Measurements from ENCODE around the gene MEG3.

Gene MEG3

DNA sequence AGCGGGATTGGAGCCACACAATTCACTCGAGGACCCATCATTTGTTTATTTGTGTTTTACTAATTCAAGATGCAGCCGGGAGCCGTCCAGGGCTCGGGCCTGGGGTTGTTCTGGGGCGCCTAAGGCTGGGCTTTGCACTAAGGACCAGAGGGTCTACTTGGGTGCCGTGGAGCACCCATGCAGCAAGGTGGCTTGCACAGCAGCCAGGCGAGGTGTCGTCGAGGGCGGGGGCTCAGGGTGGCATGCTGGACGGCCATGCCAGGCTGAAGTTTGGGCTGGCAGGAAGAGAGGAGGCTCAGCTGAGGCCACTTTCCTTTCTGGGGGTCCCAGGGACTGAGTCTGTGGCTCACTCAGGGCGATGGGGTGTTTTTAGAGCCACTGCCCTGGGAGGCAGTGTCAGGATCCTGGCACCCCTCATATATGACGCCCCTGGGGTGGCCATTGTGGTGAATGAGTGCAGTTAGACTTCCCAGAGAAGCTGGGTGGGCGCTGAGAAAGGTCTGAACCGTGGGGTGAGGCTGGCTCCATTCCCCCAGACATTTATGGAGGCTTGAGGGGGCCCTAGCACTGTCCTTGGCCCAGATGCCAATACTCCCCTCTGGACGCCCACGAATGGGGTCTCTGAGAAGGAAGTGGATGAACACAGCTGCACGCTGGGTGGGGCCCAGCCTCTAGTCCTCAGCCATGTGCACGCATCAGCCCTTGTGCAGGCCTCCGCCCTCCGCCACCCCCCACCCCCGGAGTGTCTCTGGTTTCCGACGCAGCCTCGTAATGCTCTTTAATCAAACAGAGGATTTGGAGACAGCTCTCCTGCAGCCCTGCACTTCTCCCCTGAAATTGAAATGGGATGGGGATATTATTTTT, 11.3 kb downstream of the MEG3 start:
- Histone ChIP-seq H3K9me3 (ENCODE audit: low read depth, low read length) (no peaks in the 10 kb centered on the region), H3K27ac (no peak overlapping the region), H3K4me3 (no peak overlapping the region), H3K9ac (ENCODE audit: insufficient read length) (no peak overlapping the region), H3K36me3 (ENCODE audit: insufficient read depth, low read length) (peaks cover 5% of the 10 kb centered on the region; the same call in 1 of the 2 replicates)
- no peak for DNase-seq (ENCODE audit: low read depth, low spot score)
- no peak for TF ChIP-seq POLR2AphosphoS5 (IDR thresholded peaks at IDR 0.05; ENCODE audit: borderline replicate concordance, low read depth, low read length)
- TF ChIP-seq EZH2 (IDR thresholded peaks at IDR 0.05), result no peak
- TF ChIP-seq FOXP2 (optimal IDR thresholded peaks at IDR 0.05; ENCODE audit: control extremely low read depth, extremely low read length, insufficient read depth), result no peak

DNA sequence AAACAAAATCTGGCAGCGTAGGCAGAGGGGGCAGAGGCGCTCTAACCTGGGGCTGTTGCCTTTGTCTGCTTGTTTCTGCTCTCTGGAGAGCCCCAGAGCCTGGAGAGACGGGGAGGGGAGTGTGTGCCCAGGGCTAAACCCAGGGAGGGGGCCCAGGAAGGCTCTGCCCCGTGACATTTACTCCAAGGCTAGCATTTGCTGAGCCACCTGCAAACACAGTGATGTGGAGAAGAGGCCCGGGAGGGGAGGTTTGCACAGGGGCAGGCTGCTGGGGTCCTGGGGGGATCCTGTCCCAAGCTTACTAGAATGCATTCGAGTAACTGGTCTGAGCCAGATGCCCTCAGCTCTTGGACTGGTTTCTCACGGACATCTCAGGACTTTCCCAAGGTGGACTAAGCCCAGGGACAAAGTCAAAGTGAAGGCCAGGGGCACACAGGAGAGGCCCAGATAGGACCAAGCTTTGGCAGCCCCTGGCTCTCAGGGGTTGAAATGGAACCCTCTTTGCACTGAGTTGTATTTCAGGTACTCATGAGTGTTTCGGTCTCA, 12.0 kb downstream of the MEG3 start:
- Histone ChIP-seq H3K4me3 (no peak overlapping the region), H3K36me3 (ENCODE audit: insufficient read depth, low read length) (no peaks in the 10 kb centered on the region; the same call in 1 of the 2 replicates), H3K9ac (ENCODE audit: insufficient read length) (no peak overlapping the region), H3K27ac (no peak overlapping the region), H3K9me3 (ENCODE audit: low read depth, low read length) (no peaks in the 10 kb centered on the region)
- no peak for TF ChIP-seq FOXP2 (optimal IDR thresholded peaks at IDR 0.05; ENCODE audit: control extremely low read depth, extremely low read length, insufficient read depth)
- TF ChIP-seq POLR2AphosphoS5 (IDR thresholded peaks at IDR 0.05; ENCODE audit: borderline replicate concordance, low read depth, low read length), result no peak
- no peak for TF ChIP-seq EZH2 (IDR thresholded peaks at IDR 0.05)
- no peak for DNase-seq (ENCODE audit: low read depth, low spot score)

DNA sequence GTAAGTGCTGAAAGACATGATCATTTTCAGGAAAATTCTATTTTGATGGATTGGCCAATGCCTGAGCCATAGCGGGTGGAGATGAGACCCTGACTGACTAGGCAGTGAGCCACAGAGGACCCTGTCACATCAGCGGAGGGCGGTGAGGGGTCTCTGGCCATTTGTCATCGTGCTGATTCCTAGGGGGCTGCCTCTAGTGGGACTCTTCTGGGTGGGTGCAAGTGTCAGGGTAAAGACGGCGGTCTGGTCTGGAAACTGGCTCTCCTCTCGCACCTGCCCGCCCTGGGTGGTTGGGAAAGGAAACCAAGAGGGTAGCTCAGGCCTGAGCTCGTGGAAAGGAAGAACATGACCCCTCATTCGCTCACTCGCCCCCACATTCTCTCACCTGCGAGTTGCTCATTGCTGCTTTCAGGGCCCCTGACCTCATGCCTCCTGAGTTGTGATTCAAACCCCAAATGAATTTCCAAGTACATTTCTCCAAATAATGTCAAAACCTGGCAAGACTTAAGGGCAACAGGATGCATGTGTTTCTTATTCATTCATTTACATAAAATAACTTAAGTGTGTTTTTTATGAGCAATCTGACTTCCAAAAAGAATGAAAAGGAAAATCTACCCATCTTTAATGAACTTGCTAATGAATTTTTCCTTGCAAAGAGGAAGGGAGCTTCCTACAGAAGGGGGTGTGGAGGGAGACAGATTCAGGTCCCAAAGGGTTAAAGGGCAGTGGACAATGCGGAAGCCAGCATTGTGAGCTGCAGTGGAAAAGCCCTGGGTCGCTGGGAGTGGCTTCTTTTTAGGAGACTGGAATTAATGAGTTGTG, 12.8 kb downstream of the MEG3 start:
- Histone ChIP-seq H3K27ac (no peak overlapping the region), H3K4me3 (no peak overlapping the region), H3K36me3 (ENCODE audit: insufficient read depth, low read length) (no peaks in the 10 kb centered on the region; the same call in 1 of the 2 replicates), H3K9ac (ENCODE audit: insufficient read length) (no peak overlapping the region), H3K9me3 (ENCODE audit: low read depth, low read length) (no peaks in the 10 kb centered on the region)
- no peak for DNase-seq (ENCODE audit: low read depth, low spot score)
- TF ChIP-seq POLR2AphosphoS5 (IDR thresholded peaks at IDR 0.05; ENCODE audit: borderline replicate concordance, low read depth, low read length), result no peak
- TF ChIP-seq FOXP2 (optimal IDR thresholded peaks at IDR 0.05; ENCODE audit: control extremely low read depth, extremely low read length, insufficient read depth), result no peak
- no peak for TF ChIP-seq EZH2 (IDR thresholded peaks at IDR 0.05)

DNA sequence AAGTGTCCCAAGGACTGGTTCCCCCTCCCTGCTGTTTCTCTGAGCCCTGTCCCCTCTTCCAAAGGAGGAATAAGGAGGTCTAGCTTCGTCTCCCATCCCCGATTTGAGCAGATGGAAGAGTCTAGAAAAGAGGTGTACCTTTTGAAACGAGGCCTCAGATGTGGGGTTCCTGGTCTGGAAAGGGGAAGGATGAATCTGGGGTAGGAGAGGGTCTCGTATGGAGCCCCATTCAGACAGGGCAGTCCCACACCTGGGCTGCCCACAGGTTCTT, 13.3 kb downstream of the MEG3 start:
- Histone ChIP-seq H3K9me3 (ENCODE audit: low read depth, low read length) (no peaks in the 10 kb centered on the region), H3K4me3 (no peak overlapping the region), H3K36me3 (ENCODE audit: insufficient read depth, low read length) (no peaks in the 10 kb centered on the region; the same call in 1 of the 2 replicates), H3K9ac (ENCODE audit: insufficient read length) (no peak overlapping the region), H3K27ac (no peak overlapping the region)
- TF ChIP-seq FOXP2 (optimal IDR thresholded peaks at IDR 0.05; ENCODE audit: control extremely low read depth, extremely low read length, insufficient read depth) (no peak), POLR2AphosphoS5 (IDR thresholded peaks at IDR 0.05; ENCODE audit: borderline replicate concordance, low read depth, low read length) (no peak), EZH2 (IDR thresholded peaks at IDR 0.05) (no peak)
- no peak for DNase-seq (ENCODE audit: low read depth, low spot score)

DNA sequence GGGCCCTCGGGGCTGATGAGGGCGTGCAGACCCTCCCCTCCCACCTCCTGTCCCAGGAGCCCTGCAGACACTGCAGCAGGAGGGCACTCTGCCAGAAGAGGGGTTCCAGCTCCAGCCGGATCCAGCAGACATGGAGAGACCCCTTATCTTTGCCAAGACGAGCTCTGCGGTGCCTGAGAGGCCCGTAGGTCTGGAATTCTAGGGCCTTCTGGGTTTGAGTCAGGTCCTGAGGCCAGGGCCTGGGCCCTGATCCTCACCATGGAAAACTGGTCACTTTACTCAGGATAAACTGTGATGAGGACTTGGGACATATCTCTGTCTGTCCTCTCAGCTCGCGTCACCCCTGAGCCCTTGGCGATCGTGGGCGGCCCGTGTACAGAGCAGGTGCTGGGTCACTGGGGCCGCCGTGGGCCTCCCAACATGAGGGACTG, 13.8 kb downstream of the MEG3 start:
- Histone ChIP-seq H3K9me3 (ENCODE audit: low read depth, low read length) (no peaks in the 10 kb centered on the region), H3K9ac (ENCODE audit: insufficient read length) (no peak overlapping the region), H3K4me3 (no peak overlapping the region), H3K27ac (no peak overlapping the region), H3K36me3 (ENCODE audit: insufficient read depth, low read length) (no peaks in the 10 kb centered on the region; the same call in 1 of the 2 replicates)
- DNase-seq (ENCODE audit: low read depth, low spot score), result no peak
- no peak for TF ChIP-seq POLR2AphosphoS5 (IDR thresholded peaks at IDR 0.05; ENCODE audit: borderline replicate concordance, low read depth, low read length)
- TF ChIP-seq FOXP2 (optimal IDR thresholded peaks at IDR 0.05; ENCODE audit: control extremely low read depth, extremely low read length, insufficient read depth), result no peak
- TF ChIP-seq EZH2 (IDR thresholded peaks at IDR 0.05), result no peak

DNA sequence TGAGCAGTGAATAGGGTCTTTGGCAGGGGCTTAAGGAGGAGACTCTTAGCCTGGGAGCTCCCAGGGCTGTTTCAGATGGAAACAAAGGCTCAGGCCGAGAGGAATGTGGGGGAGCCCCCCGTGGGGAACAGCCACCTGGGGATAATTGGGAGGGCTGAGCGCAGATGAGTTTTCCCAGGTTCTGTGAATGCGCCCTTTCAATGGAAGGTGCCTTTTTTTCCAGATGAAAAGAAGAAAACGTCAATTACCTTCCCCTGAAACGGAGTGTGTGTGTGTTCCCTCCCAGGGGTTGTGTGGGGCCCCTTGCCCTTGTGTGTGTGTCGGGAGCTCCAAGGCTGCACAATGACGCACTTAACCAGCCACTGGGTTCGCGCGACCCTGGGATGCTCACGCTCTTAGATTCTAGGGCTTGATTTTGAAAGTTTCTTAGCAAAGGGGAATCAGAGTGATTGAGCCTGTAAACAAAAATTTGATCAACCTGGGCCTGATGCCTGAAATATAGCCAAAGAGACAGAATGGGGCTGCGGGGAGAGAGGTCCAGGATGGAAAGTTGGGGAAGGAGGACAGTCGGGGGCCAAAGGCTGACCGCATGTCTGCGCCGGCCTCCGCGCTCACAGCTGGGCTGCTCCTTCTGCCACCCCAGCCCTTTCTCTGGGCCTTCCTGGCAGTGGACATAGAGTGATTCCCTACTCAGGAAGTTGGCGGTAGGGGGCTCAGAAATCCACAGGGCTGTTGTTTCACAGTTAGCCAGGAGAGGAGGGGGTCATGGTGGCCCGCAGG, 14.6 kb downstream of the MEG3 start:
- TF ChIP-seq FOXP2 (optimal IDR thresholded peaks at IDR 0.05; ENCODE audit: control extremely low read depth, extremely low read length, insufficient read depth), result no peak
- no peak for TF ChIP-seq POLR2AphosphoS5 (IDR thresholded peaks at IDR 0.05; ENCODE audit: borderline replicate concordance, low read depth, low read length)
- TF ChIP-seq EZH2 (IDR thresholded peaks at IDR 0.05), result no peak
- Histone ChIP-seq H3K27ac (no peak overlapping the region), H3K9me3 (ENCODE audit: low read depth, low read length) (no peaks in the 10 kb centered on the region), H3K9ac (ENCODE audit: insufficient read length) (no peak overlapping the region), H3K4me3 (no peak overlapping the region), H3K36me3 (ENCODE audit: insufficient read depth, low read length) (peaks cover 4% of the 10 kb centered on the region; the same call in 1 of the 2 replicates)
- no peak for DNase-seq (ENCODE audit: low read depth, low spot score)

DNA sequence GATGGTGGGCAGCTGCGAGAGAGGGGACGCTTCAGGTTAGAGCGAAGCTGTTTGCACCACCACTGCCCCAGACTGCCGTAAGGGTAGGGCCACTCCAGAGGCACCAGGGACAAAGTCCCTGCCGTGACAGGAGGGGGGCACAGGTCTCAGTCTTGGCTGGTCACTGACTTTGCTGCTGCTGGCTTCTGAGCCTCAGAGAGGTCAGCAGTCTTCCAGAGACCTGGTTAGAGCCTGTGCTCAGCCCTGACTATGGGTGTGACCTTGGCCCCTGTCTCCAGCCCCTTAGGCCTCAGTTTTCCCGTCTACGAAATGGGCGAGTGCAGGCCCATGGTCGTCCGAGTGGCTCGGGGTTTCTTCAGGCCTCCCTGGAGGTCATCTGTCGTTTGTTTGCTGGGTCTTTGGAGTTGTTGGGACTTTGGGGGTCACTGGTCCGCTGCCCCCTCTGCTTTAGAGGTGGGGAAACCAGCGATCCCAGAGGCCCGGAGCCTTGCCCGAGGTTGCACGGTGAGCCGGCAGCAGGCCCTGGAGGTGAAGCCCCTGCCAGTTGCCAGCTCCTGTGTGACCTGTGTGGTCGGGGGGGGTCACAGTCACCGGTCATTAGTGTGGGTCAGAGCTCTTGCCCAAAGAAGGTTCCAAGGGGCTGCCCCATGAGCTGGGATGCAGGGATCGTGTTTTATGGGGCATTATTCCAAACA, 15.3 kb downstream of the MEG3 start:
- Histone ChIP-seq H3K27ac (no peak overlapping the region), H3K9ac (ENCODE audit: insufficient read length) (no peak overlapping the region), H3K9me3 (ENCODE audit: low read depth, low read length) (no peaks in the 10 kb centered on the region), H3K4me3 (no peak overlapping the region), H3K36me3 (ENCODE audit: insufficient read depth, low read length) (peaks cover 10% of the 10 kb centered on the region; the same call in 1 of the 2 replicates)
- TF ChIP-seq EZH2 (IDR thresholded peaks at IDR 0.05) (no peak), FOXP2 (optimal IDR thresholded peaks at IDR 0.05; ENCODE audit: control extremely low read depth, extremely low read length, insufficient read depth) (no peak), POLR2AphosphoS5 (IDR thresholded peaks at IDR 0.05; ENCODE audit: borderline replicate concordance, low read depth, low read length) (no peak)
- no peak for DNase-seq (ENCODE audit: low read depth, low spot score)

Measured in SK-N-MC (cell line).